SU-DHL-6 (cell line): ENCODE results near the gene STIM2.

Source experiments
- H2AFZ ChIP-seq: fragments of 200-600 bp; sonication (generic); 2 replicates; pipeline ENCODE4 v1.6.1; 2014; ENCODE audit warnings: low read depth, mild to moderate bottlenecking, moderate library complexity, mixed read lengths, antibody characterized with exemption, low read length; ENCODE audit not compliant: severe bottlenecking
- H3F3A ChIP-seq: fragments of 200-600 bp; shearing (Covaris generic); 2 replicates; pipeline ENCODE4 v1.6.0; 2016; ENCODE audit warnings: antibody characterized with exemption, mild to moderate bottlenecking; ENCODE audit not compliant: insufficient read depth
- H3K27ac ChIP-seq: fragments of 200-600 bp; sonication (generic); 2 replicates; pipeline ENCODE4 v1.5.1; 2016; ENCODE audit warnings: low read depth, mild to moderate bottlenecking, low read length, moderate library complexity, mixed read lengths
- H3K27me3 ChIP-seq: fragments of 200-600 bp; sonication (generic), shearing (Covaris generic); 2 replicates; pipeline ENCODE4 v1.6.0; 2014; ENCODE audit warnings: mild to moderate bottlenecking, low read length
- H3K36me3 ChIP-seq: fragments of 200-600 bp; sonication (generic); 2 replicates; pipeline ENCODE4 v1.6.1; 2014; ENCODE audit warnings: mild to moderate bottlenecking, low read length, mixed read lengths
- H3K4me2 ChIP-seq: fragments of 300-600, 200-600 bp; shearing (Covaris generic), sonication (generic); 2 replicates; pipeline ENCODE4 v1.6.0; 2014; ENCODE audit warnings: low read length, low read depth, mild to moderate bottlenecking; ENCODE audit not compliant: poor library complexity, severe bottlenecking
- H3K4me3 ChIP-seq: fragments of 200-600 bp; sonication (generic); 2 replicates; pipeline ENCODE4 v1.5.1; 2014; ENCODE audit warnings: antibody characterized with exemption, low read length, mild to moderate bottlenecking, mixed read lengths; ENCODE audit not compliant: insufficient read depth, poor library complexity, severe bottlenecking
- H3K79me2 ChIP-seq: fragments of 200-600 bp; sonication (generic); 2 replicates; pipeline ENCODE4 v1.6.1; 2014; ENCODE audit warnings: mild to moderate bottlenecking, low read length, moderate library complexity; ENCODE audit not compliant: insufficient read depth
- H3K9ac ChIP-seq: fragments of 200-600 bp; sonication (generic); 2 replicates; pipeline ENCODE4 v1.7.0; 2014; ENCODE audit warnings: mild to moderate bottlenecking, low read length
- H3K9me2 ChIP-seq: fragments of 200-600 bp; sonication (generic); replicated peaks from 2 replicates; pipeline ENCODE4 v1.6.1; 2014; ENCODE audit warnings: low read length; ENCODE audit not compliant: insufficient read depth
- H3K9me3 ChIP-seq: fragments of 200-600 bp; sonication (generic); 2 replicates; pipeline ENCODE4 v1.6.1; 2014; ENCODE audit warnings: low read length, mixed read lengths; ENCODE audit not compliant: insufficient read depth
- H4K20me1 ChIP-seq: fragments of 200-600 bp; sonication (generic); 2 replicates; pipeline ENCODE4 v1.6.1; 2014; ENCODE audit warnings: low read depth, mild to moderate bottlenecking, antibody characterized with exemption, low read length, moderate library complexity, mixed read lengths
- EZH2phosphoT487 ChIP-seq: fragments of 200-600 bp; sonication (generic), shearing (Covaris generic); conservative IDR thresholded peaks from 2 replicates; pipeline ENCODE4 v1.6.1; 2018; ENCODE audit warnings: mild to moderate bottlenecking, antibody characterized with exemption, low read length, moderate library complexity, mixed read lengths
- TF ChIP-seq, protein P1 (sequence below): fragments of 200-600 bp; sonication (generic); IDR thresholded peaks from one replicate; pipeline ENCODE4 v1.5.1; 2017; ENCODE audit warnings: antibody characterized with exemption, mild to moderate bottlenecking, low read length, moderate library complexity; ENCODE audit not compliant: insufficient read depth, poor library complexity, severe bottlenecking

Gene STIM2

DNA sequence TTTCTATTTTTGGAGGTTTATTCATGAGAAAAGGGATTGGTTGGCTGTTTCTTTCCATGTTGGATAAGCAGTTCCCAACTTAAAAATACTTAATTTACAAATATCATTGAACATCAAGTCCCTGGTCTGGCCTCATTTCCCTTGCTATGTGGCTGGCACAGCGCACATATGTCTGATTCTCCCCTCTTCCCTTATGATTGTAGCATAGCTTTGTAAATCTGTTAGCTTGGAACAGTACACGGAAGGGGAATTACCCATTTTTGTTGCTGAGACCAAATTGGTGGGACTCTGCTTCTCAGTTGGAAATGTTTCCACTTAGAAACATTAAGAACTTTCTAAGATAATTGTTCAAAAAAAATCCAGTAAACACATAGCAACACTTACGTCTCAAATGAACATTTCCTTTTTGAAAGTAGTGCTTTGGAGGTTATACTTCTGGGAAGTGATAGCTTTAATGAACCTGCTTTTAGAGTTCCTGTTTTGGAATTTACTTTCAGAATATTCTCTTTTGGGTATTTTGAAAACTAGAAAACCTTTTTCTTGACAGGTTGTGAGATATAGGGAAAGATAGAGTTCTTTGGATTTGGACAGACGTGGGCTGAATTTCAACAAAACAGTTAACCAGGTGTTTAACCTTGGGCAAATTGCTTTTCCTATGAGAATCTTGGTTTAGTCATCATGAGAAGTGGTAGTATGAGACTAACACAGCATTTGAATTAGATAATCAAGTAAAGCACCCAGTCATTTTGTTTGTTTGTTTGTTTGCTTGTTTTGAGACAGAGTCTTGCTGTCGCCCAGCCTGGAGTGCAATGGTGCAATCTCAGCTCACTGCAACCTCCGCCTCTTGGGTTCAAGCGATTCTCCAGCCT is 47.3 kb downstream of the STIM2 start:
- Histone ChIP-seq H3K9ac (no peak overlapping the region), H2AFZ (no peak overlapping the region), H3K4me3 (no peak overlapping the region), H4K20me1 (peaks cover 57% of the 10 kb centered on the region), H3K9me3 (no peaks in the 10 kb centered on the region), H3F3A (no peaks in the 10 kb centered on the region), H3K4me2 (no peak overlapping the region), H3K36me3 (0 out of 2 replicates have a peak, but pooled peaks cover 3% of the 10 kb centered on the region), H3K27me3 (no peaks in the 10 kb centered on the region), H3K27ac (0 out of 2 replicates have a peak overlapping the region, but pooled peaks have one; percentile 3), H3K79me2 (peaks cover 99% of the 10 kb centered on the region), H3K9me2 (no peaks in the 10 kb centered on the region)
- no peak for TF ChIP-seq EZH2phosphoT487
- TF ChIP-seq, protein P1, sequence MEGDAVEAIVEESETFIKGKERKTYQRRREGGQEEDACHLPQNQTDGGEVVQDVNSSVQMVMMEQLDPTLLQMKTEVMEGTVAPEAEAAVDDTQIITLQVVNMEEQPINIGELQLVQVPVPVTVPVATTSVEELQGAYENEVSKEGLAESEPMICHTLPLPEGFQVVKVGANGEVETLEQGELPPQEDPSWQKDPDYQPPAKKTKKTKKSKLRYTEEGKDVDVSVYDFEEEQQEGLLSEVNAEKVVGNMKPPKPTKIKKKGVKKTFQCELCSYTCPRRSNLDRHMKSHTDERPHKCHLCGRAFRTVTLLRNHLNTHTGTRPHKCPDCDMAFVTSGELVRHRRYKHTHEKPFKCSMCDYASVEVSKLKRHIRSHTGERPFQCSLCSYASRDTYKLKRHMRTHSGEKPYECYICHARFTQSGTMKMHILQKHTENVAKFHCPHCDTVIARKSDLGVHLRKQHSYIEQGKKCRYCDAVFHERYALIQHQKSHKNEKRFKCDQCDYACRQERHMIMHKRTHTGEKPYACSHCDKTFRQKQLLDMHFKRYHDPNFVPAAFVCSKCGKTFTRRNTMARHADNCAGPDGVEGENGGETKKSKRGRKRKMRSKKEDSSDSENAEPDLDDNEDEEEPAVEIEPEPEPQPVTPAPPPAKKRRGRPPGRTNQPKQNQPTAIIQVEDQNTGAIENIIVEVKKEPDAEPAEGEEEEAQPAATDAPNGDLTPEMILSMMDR = no peak

DNA sequence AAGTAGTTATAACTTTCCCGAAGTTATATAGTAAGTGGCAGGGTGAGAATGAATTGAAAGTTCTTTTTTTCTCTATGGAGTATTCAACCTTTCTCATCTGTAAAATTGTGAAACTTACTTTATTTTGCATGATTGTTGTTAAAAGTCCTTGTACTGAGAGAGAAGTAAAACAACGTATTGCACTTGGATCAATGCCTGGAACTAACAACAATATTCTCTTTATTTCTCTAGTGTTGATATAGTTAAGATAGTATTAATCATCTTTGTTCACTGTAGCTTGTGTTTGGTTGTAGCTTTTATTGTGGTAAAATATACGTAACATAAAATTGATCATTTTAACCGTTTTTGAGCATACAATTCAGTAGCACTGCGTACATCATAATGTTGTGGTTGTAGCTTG is 48.7 kb downstream of the STIM2 start:
- H3F3A ChIP-seq = no peaks in the 10 kb centered on the region; the same call in none of the 2 replicates
- H3K4me3 ChIP-seq = no peak overlapping the region
- H4K20me1 ChIP-seq = peaks cover 58% of the 10 kb centered on the region
- no peaks in the 10 kb centered on the region for H3K27me3 ChIP-seq
- no peaks in the 10 kb centered on the region for H3K9me3 ChIP-seq
- peaks cover 2% of the 10 kb centered on the region; the same call in 1 of the 2 replicates for H3K36me3 ChIP-seq
- H3K4me2 ChIP-seq = no peak overlapping the region
- H3K9me2 ChIP-seq = no peaks in the 10 kb centered on the region
- H2AFZ ChIP-seq = no peak overlapping the region
- H3K27ac ChIP-seq = no peak overlapping the region
- TF ChIP-seq, protein P1 = no peak
- TF ChIP-seq EZH2phosphoT487 = no peak
- H3K79me2 ChIP-seq = peaks cover 100% of the 10 kb centered on the region
- H3K9ac ChIP-seq = no peak overlapping the region

DNA sequence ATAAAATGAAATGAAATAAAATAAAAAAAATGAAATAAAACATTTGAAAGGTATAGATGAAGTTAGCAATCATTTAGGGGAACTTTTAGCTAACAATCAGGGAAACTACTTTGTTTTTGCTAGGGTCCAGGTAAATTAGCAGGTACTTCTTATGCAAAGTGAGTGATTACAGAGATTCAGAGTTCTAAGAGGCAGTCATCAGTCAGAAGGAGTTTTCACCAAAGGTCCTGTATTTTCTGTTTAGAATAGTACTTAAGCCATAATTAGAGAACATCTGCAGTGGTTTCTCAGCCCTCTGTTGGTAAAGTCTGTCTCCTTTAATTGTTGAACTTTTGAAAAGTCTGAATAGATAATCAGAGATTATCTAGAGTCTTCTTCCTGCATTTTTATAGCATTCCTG is 50.6 kb downstream of the STIM2 start:
- H3K79me2 ChIP-seq = peaks cover 99% of the 10 kb centered on the region
- H3K36me3 ChIP-seq = peaks cover 2% of the 10 kb centered on the region; the same call in 1 of the 2 replicates
- no peak overlapping the region for H3K9ac ChIP-seq
- H3K9me3 ChIP-seq = no peaks in the 10 kb centered on the region
- TF ChIP-seq, protein P1 = no peak
- no peak for TF ChIP-seq EZH2phosphoT487
- H3K27me3 ChIP-seq = no peaks in the 10 kb centered on the region
- H3F3A ChIP-seq = no peaks in the 10 kb centered on the region; the same call in none of the 2 replicates
- peaks cover 63% of the 10 kb centered on the region for H4K20me1 ChIP-seq
- H2AFZ ChIP-seq = no peak overlapping the region
- no peak overlapping the region for H3K4me3 ChIP-seq
- H3K9me2 ChIP-seq = no peaks in the 10 kb centered on the region
- no peak overlapping the region for H3K4me2 ChIP-seq
- H3K27ac ChIP-seq = no peak overlapping the region
